ENCODE measurements around the gene SLC15A3.

Gene SLC15A3

DNA sequence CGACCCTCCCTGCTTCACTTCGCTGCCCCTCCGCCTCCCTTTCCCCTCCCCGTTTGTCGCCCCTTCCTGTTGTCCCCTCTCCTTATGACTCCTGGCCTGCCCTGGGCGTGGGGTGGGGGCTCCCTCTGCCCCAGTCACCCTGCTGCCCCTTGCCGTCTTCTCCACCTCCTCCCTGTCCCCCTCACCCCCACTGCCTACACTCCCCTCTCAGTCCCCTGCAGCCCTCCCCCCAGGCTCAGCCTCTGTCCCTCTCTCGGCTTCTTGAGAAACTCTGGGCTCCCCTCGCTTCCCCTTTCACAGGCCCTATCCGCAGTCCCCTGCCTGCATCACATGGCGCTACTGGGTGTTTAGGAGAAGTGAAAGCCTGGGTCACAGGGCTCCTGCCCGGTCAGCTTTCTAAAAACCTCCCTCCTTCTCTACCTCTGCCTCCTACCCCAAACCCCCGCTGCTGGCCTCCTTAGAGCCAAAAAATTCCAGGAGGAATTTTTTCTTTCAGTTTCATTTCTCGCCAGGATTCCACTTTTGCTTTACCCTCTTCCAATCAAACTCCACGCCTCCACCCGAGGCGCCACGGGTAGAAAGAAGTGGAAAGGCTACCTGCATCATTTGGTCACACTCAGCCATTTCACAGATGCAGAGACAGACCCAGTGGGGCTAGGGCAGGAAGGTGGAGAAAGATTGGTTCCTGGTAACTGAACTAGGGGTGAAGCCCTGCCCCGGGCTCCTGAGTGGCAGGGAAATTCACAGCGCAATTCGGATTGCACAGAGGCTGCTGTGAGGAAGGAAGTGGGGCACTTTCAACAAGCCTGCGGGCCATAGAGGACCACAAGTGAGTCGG is at the start of gene SLC15A3:
TSS of gene SLC15A3 (minus strand) at position 273 of the 838 bp plus-strand sequence. CDS start 625 bp downstream, outside the sequence.
- Histone ChIP-seq H3K36me3 (replicated peaks) (no peaks in the 10 kb centered on the region), H3K27me3 (replicated peaks) (peaks cover 5% of the 10 kb centered on the region), H3K4me3 (ENCODE audit: low read depth, low read length) (peak within 1 kb of the TSS; percentile 53), H3K27ac (no peak within 1 kb of the TSS)
- in situ Hi-C loops (cut with HindIII; ENCODE audit: low pct_ligation_motif_present, low sequenced_read_pairs), result no loop called here
- TF ChIP-seq, protein P1, sequence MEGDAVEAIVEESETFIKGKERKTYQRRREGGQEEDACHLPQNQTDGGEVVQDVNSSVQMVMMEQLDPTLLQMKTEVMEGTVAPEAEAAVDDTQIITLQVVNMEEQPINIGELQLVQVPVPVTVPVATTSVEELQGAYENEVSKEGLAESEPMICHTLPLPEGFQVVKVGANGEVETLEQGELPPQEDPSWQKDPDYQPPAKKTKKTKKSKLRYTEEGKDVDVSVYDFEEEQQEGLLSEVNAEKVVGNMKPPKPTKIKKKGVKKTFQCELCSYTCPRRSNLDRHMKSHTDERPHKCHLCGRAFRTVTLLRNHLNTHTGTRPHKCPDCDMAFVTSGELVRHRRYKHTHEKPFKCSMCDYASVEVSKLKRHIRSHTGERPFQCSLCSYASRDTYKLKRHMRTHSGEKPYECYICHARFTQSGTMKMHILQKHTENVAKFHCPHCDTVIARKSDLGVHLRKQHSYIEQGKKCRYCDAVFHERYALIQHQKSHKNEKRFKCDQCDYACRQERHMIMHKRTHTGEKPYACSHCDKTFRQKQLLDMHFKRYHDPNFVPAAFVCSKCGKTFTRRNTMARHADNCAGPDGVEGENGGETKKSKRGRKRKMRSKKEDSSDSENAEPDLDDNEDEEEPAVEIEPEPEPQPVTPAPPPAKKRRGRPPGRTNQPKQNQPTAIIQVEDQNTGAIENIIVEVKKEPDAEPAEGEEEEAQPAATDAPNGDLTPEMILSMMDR (IDR thresholded peaks at IDR 0.05; ENCODE audit: low read depth, low read length, missing control alignments), result no peak
- no peak for DNase-seq

DNA sequence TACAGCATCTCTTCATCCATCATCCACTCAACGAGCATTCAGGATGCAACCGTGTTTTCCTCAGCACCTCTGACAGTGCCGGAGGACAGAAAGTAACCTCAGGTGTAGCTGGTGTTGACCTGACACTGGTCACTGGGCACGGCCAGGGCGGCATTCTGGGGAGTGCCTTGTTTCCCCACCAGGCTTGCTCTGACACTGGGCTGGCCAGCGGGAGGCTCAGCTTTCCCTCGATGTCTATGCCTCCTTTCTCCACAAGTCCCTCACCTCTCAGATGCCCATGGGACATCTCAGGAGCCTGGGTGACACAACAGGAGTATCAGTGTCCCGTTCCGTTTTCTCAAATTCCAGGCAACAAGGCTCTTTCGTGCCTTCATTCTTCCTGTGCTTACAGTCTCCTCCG is 48.5 kb upstream of the SLC15A3 start:
- H3K36me3 ChIP-seq (replicated peaks), result no peaks in the 10 kb centered on the region
- H3K27me3 ChIP-seq (replicated peaks), result no peaks in the 10 kb centered on the region
- DNase-seq, result no peak
- no peak overlapping the region for H3K27ac ChIP-seq
- TF ChIP-seq, protein P1 (IDR thresholded peaks at IDR 0.05; ENCODE audit: low read depth, low read length, missing control alignments), result no peak
- H3K4me3 ChIP-seq (ENCODE audit: low read depth, low read length), result no peak overlapping the region
- in situ Hi-C loops (cut with HindIII; ENCODE audit: low pct_ligation_motif_present, low sequenced_read_pairs), result no loop called here

DNA sequence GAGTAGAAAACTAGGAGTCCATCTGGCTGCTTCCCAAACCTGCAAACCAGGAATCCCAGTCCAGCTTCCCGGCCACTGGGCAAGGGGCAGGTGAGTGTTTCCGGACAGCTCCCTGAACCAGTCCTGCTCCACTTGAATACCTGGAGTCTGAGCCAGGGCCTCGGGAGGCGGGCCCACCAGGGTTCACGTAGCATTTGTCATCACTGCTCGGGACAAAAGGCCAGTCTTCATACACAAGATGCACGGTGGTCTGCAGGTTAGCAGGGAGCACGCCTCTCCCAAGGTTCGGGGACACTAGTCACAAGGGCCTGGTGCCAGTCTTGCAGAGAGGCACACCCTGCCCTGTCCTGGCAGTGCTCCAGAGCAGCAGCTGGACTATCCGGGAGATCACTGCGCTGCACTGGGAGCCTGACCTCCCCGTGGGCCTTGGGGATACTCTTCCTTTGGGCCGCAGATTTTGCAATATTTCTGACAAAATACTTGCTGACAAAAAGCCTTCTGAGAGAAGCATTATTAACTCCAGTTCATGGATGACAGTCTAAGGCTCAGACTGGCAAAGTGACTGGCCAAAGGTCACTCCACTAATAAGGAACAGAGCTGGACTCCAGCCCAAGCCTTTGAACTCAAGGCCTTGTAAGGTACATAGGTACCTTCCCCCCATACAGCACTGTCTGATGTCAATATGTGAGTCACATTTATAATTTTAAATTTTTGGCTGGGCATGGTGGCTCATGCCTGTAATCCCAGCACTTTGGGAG is 44.6 kb upstream of the SLC15A3 start:
- peaks cover 3% of the 10 kb centered on the region for H3K27me3 ChIP-seq (replicated peaks)
- TF ChIP-seq, protein P1 (IDR thresholded peaks at IDR 0.05; ENCODE audit: low read depth, low read length, missing control alignments), result no peak
- in situ Hi-C loops (cut with HindIII; ENCODE audit: low pct_ligation_motif_present, low sequenced_read_pairs), result no loop called here
- no peak overlapping the region for H3K4me3 ChIP-seq (ENCODE audit: low read depth, low read length)
- no peak for DNase-seq
- H3K27ac ChIP-seq, result no peak overlapping the region
- H3K36me3 ChIP-seq (replicated peaks), result no peaks in the 10 kb centered on the region

DNA sequence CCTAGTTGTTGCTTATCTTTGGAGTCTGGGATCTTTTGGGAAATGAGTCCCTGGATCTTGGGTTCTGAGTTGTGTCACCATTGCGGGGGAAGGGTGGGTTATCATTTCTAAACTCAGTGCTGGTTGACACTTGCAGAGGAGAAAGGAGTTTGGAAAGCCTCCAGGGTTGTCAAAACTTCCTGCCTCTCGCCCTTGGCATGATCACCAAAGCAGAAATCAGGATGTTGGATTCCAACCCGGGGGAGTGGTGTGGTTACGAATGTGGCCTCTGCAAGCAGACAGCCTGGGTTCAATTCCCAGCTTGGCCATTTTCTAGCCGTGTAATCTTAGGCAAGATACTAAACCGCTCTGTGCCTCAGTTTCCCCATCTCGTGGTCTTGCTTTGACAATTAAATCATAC is 43.8 kb upstream of the SLC15A3 start:
- DNase-seq, result no peak
- no peak overlapping the region for H3K4me3 ChIP-seq (ENCODE audit: low read depth, low read length)
- TF ChIP-seq, protein P1 (IDR thresholded peaks at IDR 0.05; ENCODE audit: low read depth, low read length, missing control alignments), result no peak
- H3K27ac ChIP-seq, result no peak overlapping the region
- in situ Hi-C loops (cut with HindIII; ENCODE audit: low pct_ligation_motif_present, low sequenced_read_pairs), result no loop called here
- peaks cover 3% of the 10 kb centered on the region for H3K27me3 ChIP-seq (replicated peaks)
- H3K36me3 ChIP-seq (replicated peaks), result no peaks in the 10 kb centered on the region

DNA sequence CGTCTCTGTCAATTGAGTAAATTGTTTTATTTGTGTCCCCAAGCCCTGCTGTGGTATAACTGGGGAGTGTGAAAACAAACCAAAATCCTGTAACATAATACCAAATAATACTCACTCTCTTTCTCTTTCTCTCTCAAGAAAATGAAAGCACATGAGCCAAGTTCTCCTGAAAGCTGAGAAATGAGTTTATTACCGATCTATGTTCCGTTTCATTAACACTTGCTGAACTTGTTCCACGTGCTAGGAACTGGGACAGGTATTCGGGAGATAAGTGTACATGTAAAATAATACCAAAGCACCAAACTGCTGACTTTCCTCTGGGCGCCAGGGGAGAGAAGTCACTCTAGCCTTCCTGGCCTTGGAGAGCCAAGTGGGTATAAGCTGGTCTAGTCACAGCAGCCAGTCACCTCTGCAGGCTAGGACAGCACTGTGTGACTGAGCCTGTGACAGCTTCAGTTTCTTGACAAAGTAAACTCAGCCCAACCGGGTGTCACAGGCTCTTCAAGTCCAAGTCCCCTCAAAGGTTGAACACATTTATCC is 42.6 kb upstream of the SLC15A3 start:
- Histone ChIP-seq H3K27ac (no peak overlapping the region), H3K36me3 (replicated peaks) (no peaks in the 10 kb centered on the region), H3K4me3 (ENCODE audit: low read depth, low read length) (no peak overlapping the region), H3K27me3 (replicated peaks) (peaks cover 3% of the 10 kb centered on the region)
- in situ Hi-C loops (cut with HindIII; ENCODE audit: low pct_ligation_motif_present, low sequenced_read_pairs), result no loop called here
- TF ChIP-seq, protein P1 (IDR thresholded peaks at IDR 0.05; ENCODE audit: low read depth, low read length, missing control alignments), result no peak
- DNase-seq, result no peak

Data from brain microvascular endothelial cell (primary cell).